ENCODE results near the gene TMEM63B. TPM values are rescaled to one million over a fixed set of nuclear protein-coding genes. Genes with fewer than 3 reads are reported as not detected.

TMEM63B gene
- total and polyA plus RNA-seq, 2 donors (not counting 1 experiment from before 2014, with no cell fraction given): 15.4 to 19.1 TPM

DNA sequence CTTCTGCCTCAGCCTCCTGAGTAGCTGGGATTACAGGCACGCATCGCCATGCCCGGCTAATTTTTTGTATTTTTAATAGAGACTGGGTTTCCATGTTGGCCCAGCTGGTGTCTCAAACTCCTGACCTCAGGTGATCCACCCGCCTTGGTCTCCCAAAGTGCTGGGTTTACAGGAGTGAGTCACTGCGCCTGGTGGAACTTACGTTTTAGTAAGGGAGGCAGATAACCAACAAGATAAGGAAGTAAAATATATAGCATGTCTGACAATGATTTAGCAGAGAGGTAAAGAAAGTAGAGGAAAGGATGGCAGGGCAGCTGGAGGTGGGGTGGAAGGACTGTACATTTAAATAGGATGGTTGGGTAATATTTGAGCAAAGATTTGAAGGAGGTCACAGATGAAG lies 76.6 kb downstream of the TMEM63B start:
- Histone ChIP-seq H3K4me2 (replicated peaks; ENCODE audit: low read depth, low read length, poor library complexity, severe bottlenecking) (no peak overlapping the region), H3K27ac (ENCODE audit: low read length in 2 of 2) (no peak overlapping the region), H3K27me3 (replicated peaks in 1 of 4; ENCODE audit: control extremely low read depth in 1 of 4, control insufficient read depth in 3 of 4, insufficient read depth in 4 of 4, low read length in 3 of 4) (no peaks in the 10 kb centered on the region), H2AFZ (ENCODE audit: insufficient read depth, low read depth, low read length, poor library complexity, severe bottlenecking) (no peak overlapping the region), H3K4me3 (ENCODE audit: control extremely low read depth in 1 of 5, extremely low read depth in 1 of 5, insufficient read depth in 1 of 5, low read depth in 2 of 5, low read length in 4 of 5) (no peak overlapping the region), H3K9me3 (ENCODE audit: control extremely low read depth in 1 of 3, control insufficient read depth in 2 of 3, insufficient read depth in 1 of 3, low read length in 2 of 3) (no peaks in the 10 kb centered on the region), H3K36me3 (replicated peaks in 1 of 2; ENCODE audit: control extremely low read depth in 1 of 2, control insufficient read depth in 1 of 2, extremely low read depth in 1 of 2, insufficient read depth in 2 of 2, low read length in 1 of 2) (no peaks in the 10 kb centered on the region), H3K9ac (ENCODE audit: low read length) (no peak overlapping the region), H3K79me2 (ENCODE audit: control insufficient read depth, insufficient read depth, low read length) (no peaks in the 10 kb centered on the region), H4K20me1 (ENCODE audit: control insufficient read depth, insufficient read depth, low read length, poor library complexity, severe bottlenecking) (no peaks in the 10 kb centered on the region), H3K4me1 (ENCODE audit: control insufficient read depth in 2 of 2, insufficient read depth in 2 of 2, low read length in 2 of 2) (no peaks in the 10 kb centered on the region)
- H3K4me3 Mint-ChIP-seq: no peak overlapping the region
- WGBS (ENCODE audit: insufficient coverage): 97% methylated on average over 6 of the region's 6 CpGs
- DNase-seq (no peak), ATAC-seq (ENCODE audit: low read depth) (no peak)
- H3K27me3 Mint-ChIP-seq: peaks cover 10% of the 10 kb centered on the region
- intact Hi-C loops (cut with micrococcal nuclease): no loop called here
- H3K27ac Mint-ChIP-seq: no peak overlapping the region
- no peaks in the 10 kb centered on the region for H3K9me3 Mint-ChIP-seq (ENCODE audit: insufficient read depth)
- no peak for TF ChIP-seq EZH2 (IDR thresholded peaks at IDR 0.05; ENCODE audit: borderline replicate concordance, insufficient read depth, low read depth, low read length, poor library complexity, severe bottlenecking)
- TF ChIP-seq, protein P1, sequence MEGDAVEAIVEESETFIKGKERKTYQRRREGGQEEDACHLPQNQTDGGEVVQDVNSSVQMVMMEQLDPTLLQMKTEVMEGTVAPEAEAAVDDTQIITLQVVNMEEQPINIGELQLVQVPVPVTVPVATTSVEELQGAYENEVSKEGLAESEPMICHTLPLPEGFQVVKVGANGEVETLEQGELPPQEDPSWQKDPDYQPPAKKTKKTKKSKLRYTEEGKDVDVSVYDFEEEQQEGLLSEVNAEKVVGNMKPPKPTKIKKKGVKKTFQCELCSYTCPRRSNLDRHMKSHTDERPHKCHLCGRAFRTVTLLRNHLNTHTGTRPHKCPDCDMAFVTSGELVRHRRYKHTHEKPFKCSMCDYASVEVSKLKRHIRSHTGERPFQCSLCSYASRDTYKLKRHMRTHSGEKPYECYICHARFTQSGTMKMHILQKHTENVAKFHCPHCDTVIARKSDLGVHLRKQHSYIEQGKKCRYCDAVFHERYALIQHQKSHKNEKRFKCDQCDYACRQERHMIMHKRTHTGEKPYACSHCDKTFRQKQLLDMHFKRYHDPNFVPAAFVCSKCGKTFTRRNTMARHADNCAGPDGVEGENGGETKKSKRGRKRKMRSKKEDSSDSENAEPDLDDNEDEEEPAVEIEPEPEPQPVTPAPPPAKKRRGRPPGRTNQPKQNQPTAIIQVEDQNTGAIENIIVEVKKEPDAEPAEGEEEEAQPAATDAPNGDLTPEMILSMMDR (IDR thresholded peaks at IDR 0.05): no peak
- CTCF ChIA-PET: no interaction called here
- H3K4me1 Mint-ChIP-seq: no peaks in the 10 kb centered on the region
- POLR2A ChIA-PET: no interaction called here

Other genes starting within 250 kb of the TMEM63B start
- 16.7 and 16.8 TPM in 2 replicates for gene MRPL14, start 102 bp upstream of the TMEM63B start, total RNA-seq
- 20.9 and 23.5 TPM in 2 replicates for gene MRPL14, start 102 bp upstream of the TMEM63B start, polyA plus RNA-seq
- not detected in 2 replicates for gene CAPN11, start 31.3 kb downstream of the TMEM63B start, total RNA-seq
- gene CAPN11, start 31.3 kb downstream of the TMEM63B start, polyA plus RNA-seq: not detected in 2 replicates
- not detected in 2 replicates for gene MYMX, start 89.4 kb downstream of the TMEM63B start, total RNA-seq
- gene MYMX, start 89.4 kb downstream of the TMEM63B start, polyA plus RNA-seq: not detected in 2 replicates
- gene SLC29A1, start 96.0 kb downstream of the TMEM63B start, total RNA-seq: 7.3 and 7.6 TPM in 2 replicates
- 3.9 and 6.0 TPM in 2 replicates for gene SLC29A1, start 96.0 kb downstream of the TMEM63B start, polyA plus RNA-seq
- 384 and 395 TPM in 2 replicates for gene HSP90AB1, start 119.5 kb downstream of the TMEM63B start, total RNA-seq
- 645 and 734 TPM in 2 replicates for gene HSP90AB1, start 119.5 kb downstream of the TMEM63B start, polyA plus RNA-seq
- gene SLC35B2, start 130.0 kb downstream of the TMEM63B start, total RNA-seq: 29.2 and 30.0 TPM in 2 replicates
- 31.2 and 35.2 TPM in 2 replicates for gene SLC35B2, start 130.0 kb downstream of the TMEM63B start, polyA plus RNA-seq
- gene NFKBIE, start 138.0 kb downstream of the TMEM63B start, total RNA-seq: 46.5 and 50.8 TPM in 2 replicates
- gene NFKBIE, start 138.0 kb downstream of the TMEM63B start, polyA plus RNA-seq: 90.0 and 169 TPM in 2 replicates
- gene TMEM151B, start 142.9 kb downstream of the TMEM63B start, total RNA-seq: 0.10 TPM in 1 of 2 replicates, not detected in the other
- gene TMEM151B, start 142.9 kb downstream of the TMEM63B start, polyA plus RNA-seq: 0.01 TPM in 2 replicates
- gene AARS2, start 185.8 kb downstream of the TMEM63B start, total RNA-seq: 21.3 and 22.6 TPM in 2 replicates
- 11.3 and 11.8 TPM in 2 replicates for gene AARS2, start 185.8 kb downstream of the TMEM63B start, polyA plus RNA-seq
- not detected in 2 replicates for gene SPATS1, start 215.1 kb downstream of the TMEM63B start, total RNA-seq
- gene SPATS1, start 215.1 kb downstream of the TMEM63B start, polyA plus RNA-seq: not detected in 2 replicates